ENCODE results near the gene FAAP100. TPM values are rescaled to one million over a fixed set of nuclear protein-coding genes. Genes with fewer than 3 reads are reported as not detected.

Gene FAAP100
- total RNA-seq, 2 donors from 2014 or later = 18.9 TPM

DNA sequence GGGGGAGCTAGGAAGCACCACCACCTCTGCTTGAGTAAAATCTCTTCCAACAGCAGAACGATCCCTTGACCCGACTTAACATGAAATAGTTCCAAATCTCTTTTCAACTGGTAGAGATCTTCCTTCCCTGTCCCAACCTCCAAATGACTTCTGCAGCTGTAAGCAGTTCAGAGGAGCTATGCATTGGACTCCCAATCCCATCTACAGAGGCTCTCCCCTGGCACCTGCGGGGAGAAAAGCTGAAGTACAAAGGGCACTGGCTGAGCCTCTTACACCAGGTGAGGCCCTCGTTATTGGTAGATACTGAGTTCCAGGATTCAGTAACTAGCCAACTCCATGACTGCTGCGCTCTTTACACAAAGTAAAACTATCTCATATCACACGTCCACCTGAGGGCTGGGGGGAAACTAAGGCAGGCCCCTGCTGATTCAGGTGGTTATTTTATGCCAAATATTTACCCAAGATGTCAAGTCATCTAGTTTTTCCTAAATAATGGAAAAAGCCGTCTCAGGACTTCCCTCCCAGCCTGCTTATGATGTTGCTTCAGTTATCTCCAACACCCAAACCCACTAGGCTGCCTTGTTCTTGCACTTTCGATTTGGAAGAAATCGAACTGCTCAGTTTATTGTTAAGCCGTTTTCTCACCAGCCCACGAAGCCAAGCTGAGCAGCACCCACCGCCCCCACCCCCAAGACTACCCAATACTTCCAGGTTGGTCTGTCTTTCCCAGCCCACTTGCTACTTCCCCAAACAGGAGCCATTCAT, 42.8 kb downstream of the FAAP100 start:
- intact Hi-C loops (cut with DNase I) = no loop called here
- no peak for DNase-seq (ENCODE audit: low spot score)

DNA sequence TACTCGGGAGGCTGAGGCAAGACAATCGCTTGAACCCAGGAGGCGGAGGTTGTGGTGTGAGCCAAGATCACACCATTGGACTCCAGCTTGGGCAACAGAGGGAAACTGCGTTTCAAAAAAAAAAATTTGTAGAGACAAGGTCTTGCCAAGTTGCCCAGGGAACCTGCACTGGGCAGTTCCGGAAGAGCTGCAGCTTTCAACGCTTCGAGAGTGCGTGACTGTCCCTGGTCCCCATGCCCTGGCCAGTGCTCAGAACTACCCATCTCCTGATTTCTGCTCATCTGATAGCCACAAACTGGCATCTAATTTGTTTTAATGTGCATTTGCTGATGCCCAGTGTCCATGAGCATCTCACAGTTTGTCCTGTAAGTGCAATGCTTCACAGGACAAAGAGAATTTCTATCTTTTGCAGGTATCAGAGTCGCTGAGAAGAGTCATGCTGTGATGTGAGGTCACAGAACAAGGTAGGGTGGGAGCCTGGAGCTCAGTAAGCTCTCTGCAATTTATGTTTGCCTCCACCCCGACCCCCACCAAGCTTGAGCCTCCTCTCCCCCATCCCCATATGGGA, 43.4 kb downstream of the FAAP100 start:
- no peak for DNase-seq (ENCODE audit: low spot score)
- intact Hi-C loops (cut with DNase I) = no loop called here

DNA sequence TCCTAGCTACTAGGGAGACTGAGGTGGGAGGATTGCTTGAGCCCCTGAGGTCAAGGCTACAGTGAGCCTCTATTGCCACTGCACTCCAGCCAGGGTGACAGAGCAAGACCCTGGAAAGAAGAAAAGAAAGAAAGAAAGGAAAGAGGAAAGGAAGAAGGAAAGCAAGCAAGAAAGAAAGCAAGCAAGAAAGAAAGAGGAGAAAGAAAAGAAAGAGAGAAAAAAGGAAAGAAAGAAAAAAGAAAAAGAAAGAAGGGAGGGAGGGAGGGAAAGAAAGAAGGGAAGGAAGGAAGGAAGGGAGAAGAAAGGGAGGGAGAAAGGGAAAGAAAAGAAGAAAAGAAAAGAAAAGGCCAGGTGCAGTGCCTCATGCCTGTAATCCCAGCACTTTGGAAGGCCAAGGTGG, 48.5 kb downstream of the FAAP100 start:
- intact Hi-C loops (cut with DNase I) = no loop called here
- no peak for DNase-seq (ENCODE audit: low spot score)

DNA sequence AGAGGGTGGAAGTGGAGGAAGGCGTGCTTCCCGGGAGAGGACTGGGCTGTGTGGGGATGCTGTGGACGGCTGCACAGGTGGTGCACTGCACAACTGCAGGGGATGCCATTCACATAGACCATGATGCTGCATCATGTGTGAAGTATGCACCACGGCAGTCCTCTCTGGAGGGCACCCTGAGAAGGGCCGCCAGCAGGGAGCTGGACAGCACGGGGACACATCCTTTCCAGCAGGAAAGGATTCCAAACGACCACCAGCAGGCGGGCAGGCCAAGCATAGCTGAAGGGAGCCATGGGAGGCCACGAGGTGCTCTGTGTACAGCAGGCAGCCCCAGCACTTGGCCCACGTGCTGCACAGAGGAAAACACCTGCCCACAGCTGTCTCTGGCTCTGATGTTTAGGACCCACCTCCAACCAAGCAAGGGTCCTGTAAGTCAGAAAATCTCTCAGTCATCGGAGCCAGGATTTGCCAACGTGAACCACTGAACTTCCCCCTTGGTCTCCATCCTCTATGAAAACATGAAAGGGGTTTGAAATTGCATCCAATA, 49.6 kb downstream of the FAAP100 start:
- no peak for DNase-seq (ENCODE audit: low spot score)
- intact Hi-C loops (cut with DNase I) = no loop called here

DNA sequence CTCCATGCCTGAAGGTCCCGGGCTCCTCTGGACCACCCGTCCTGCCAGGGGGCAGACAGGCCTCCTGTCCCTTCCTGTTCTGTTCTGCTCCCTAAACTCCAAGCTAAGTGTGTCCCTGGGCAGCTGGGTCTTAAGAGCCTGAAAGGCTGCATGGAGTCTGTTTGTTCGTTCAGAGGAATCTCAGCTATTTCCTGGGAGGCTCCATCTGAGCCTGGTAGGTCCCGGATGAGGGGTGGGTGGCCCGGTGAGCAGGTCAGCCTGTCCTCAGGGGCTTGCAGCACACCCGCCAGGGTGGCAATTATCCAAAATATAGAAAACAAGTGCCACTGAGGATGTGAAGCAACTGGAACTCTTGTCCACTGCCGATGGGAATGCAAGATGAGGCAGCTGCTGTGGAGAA, 52.1 kb downstream of the FAAP100 start:
- no peak for DNase-seq (ENCODE audit: low spot score)
- intact Hi-C loops (cut with DNase I) = no loop called here

DNA sequence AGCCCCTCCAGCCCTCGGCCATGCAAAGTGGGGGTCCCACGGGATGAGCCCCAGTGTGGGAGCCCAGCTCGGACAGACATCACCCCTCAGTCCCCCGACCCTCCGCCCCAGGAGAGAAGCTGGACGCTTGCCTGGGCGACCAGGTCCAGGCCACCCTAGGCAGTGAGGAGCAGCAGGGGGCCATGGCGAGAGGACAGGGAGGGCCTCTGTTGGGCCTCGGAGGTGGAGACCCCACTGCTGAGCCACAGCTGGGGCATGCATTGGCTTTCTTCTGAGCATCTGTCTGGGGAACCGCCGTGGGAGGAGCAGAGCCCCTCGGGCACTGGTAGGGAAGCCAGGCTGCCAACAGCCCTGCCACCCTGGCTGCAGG, 52.6 kb downstream of the FAAP100 start:
- intact Hi-C loops (cut with DNase I) = no loop called here
- no peak for DNase-seq (ENCODE audit: low spot score)

DNA sequence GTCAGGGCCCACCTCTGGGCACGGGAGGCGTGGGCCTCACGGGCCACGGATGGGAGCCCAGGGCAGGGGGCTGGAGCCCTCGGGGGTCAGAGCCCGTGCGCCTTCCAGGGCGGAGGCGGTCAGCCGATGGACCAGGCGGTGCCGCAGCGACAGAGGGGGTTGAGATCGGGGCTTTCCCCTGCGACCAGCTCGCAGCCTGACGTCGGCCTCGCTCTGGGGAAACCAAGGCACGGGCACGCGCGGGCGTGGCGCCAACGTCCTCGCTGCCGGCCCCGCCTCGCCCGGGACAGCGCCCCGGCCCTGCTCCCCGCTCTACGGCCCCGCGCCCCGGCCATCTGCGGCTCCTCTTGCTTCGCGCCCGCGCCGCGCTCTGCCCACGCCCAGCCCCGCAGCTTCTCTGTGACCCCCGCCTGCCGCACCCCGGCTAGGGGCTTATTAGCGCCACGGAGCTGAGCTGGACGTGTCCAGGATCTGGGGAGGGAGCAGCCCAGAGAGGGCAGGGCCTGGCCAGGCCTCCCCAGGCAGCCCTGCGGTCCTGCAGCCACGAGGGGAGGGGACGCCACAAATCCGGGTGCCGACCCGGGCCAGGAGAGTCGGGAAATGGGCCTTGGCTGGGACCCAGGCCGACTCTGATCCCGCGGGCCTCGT, 53.1 kb downstream of the FAAP100 start:
- intact Hi-C loops (cut with DNase I) = no loop called here

DNA sequence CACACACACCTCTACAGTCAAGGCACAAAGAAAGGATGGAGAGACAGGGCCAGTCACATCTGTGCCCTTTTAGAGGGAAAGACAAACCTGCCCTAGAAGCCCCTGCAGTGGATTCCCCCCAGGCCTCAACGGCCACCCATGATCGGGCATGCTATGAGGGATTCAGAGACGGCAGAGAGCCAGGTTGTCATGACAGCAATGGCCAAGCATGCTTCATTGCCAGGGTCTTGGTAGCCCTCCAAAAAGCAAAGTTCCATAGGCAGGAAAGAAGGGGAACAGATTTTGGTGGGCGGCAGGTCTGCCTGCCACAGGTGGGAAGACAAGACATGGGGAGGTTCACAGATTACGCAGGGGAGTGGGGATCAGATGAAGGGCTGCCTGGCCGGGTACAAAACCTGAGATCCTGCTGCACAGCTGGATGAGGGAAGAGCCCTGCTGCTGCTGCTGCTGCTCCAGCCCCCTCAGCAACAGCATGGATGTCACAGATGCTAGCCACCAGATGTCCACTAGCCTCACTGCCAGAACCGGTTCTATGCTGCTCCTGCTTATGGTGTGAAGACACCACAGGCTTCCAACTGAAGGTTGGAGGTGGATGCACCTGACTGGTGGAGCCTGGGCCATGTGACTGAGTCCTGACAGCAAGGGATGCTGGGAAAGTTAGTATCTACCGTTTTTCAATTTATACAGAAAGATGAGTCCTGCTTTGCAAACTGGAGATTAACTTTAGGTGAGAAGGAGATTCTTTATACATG, 57.4 kb downstream of the FAAP100 start:
- no peak for DNase-seq (ENCODE audit: low spot score)
- intact Hi-C loops (cut with DNase I) = no loop called here

More for the DNA sequence above, 53.1 kb downstream of the FAAP100 start:
- DNase-seq (ENCODE audit: low spot score) = no peak

DNA sequence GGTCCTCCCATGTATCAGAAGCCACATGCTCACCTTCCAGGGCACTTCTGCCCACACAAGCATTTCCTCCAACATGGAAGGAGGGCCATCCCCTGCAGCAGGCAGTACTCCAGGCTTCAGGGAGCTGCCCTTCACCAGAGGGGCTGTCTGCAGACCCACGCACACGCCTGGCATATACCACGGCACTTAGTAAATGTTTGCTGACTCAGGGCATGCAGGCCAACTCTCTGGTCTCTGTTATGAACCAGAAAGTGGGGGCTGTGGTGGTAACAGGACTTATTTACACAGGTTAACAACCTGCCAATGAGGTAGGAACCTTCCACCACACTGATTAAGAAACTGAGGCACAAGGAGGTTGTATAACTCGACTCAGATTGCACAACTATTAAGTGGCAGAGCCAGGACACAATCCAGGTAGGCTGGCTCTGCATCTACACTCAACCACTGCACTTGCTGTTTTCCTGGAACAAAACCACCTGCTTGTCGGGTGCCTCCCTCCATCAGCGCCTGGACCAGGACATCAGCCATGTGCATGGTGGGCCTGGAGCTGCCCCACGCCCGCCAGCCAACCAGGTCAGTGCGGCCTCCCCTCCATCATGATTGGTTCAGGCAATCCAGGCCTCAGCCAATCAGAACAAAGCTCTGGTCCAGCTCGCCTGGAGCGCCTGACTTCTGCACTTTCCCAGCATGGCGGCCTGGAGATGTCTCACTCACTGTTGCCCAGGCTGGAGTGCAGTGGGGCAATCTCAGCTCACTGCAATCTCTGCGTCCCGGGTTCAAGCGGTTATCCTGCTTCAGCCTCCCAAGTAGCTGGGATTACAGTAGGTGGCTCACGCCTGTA, 58.7 kb downstream of the FAAP100 start:
- DNase-seq (ENCODE audit: low spot score) = no peak
- intact Hi-C loops (cut with DNase I) = no loop called here

DNA sequence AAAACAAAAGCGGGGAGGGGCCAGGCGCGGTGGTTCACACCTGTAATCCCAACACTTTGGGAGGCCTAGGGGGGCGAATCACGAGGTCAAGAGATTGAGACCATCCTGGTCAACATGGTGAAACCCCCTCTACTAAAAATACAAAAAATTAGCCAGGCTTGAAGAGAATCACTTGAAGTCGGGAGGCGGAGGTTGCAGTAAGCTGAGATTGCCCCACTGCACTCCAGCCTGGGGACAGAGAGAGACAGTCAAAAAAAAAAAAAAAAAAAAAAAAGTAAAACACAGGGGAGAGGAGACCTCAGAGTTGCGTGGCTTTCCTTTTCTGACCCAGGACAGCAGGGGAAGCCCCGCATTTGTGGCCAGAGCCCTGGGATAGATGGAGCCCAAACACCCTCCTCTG, 59.4 kb downstream of the FAAP100 start:
- intact Hi-C loops (cut with DNase I) = no loop called here
- no peak for DNase-seq (ENCODE audit: low spot score)

DNA sequence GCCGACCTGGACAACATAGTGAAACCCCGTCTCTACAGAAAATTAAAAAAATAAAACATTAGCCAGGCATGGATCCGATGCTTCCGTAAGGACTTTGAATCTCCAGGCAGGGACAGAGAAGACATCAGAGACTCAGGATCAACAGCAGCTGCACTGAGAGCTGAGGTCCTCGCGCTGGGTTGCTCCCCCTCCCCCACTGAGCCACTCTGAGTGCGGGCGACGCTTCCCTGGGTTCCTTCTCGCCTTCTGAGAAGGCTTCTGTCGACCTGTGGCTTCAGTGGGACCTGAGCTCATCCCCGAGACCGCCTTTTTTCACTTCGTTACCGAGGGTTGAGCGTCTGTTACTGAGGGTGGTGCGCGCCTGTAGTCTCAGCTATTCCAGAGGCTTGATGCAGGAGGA, 60.0 kb downstream of the FAAP100 start:
- intact Hi-C loops (cut with DNase I) = no loop called here
- DNase-seq (ENCODE audit: low spot score) = no peak

DNA sequence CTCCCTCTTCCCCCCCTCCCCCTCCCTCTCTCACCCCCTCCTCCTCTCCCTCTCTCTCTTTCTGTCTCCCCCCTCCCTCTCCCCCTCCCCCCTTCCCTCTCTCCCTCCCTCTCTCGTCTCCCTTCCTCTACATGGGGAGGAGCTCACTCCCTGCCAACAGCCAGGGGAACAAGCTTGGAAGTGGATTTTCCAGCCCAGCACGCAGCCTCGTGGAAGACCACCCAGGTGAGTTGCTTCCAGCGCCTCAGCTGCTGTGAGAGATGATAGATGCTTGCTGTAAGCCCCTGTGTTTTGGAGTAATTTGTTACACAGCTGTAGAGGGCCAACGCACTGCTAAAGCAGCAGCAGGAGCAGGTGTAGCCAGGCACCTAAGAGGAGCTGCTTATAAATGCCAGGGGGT, 60.4 kb downstream of the FAAP100 start:
- intact Hi-C loops (cut with DNase I) = no loop called here
- DNase-seq (ENCODE audit: low spot score) = no peak

DNA sequence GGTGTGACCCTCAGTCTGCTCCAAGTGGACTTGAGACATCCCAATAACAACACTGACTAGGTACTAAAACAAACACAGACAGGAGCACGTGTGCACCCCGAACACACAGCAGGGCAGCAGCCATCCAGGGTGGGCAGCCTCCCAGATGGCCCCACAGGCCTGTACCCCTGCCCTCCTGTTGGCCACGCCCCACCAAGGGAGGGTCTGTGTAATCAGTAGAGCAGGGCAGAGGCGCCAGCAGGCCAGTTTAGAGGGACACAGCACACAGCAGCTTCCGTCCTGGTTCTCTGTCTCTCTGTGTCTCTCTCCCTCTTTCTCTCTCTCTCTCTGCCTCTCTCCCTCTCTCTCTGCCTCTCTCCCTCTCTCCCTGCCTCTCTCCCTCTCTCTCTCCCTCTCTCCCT, 61.0 kb downstream of the FAAP100 start:
- no peak for DNase-seq (ENCODE audit: low spot score)
- intact Hi-C loops (cut with DNase I) = no loop called here

DNA sequence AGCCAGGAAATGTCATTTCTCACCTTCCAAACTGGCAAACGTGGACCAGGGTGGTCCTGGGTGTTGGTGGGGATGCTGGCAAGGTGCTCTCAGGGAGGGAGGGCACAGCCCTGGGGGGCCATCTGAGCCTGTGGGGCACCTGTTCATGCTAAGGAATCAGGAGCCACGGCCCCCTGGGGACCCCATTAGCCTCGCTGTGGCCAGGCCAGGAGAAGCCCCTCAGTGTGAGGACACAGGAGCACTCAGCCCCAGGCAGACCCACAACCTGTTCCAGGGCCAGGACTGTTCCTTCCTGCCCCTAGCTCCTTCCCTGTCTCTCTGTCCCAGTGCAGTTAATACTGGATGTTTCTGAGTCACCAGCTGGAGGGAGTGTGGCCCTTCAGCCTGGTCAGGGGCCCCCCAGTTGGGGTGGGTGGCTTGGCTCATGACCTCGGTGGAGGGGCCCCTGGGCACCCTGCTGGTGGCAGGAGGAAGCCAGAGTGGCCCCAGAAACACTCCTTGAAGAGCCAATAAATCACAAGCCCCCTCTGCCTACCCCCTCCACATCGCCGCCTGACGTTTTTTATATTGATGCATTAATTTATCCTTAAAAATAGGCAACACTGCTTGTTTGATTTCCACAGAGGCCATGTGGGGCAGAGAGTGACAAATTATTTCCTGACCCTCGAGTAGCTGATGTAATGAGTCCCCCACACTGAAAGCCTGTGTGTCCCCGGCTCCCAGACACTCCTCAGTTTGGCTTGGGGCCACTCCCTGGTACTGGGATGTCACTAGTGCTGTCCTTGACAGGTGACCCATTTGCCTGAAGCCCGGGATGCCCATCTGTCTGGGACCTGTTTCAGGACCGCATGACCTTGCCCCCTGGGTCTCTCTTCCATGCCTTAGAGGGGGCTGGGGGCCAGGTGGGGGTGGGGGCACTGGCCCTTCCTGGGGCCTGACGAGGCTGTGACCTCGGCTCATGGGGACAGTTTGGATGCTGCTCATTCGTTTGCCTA, 61.9 kb downstream of the FAAP100 start:
- DNase-seq (ENCODE audit: low spot score) = no peak
- intact Hi-C loops (cut with DNase I) = loop anchor here in 1 of 2 donors (10.0 kb wide), 1 partner anchor 195 kb away; the partner anchor contains the start of gene SLC38A10
